HG02798 (cell line): Measurements from ENCODE around the gene UNC5A.

ENCODE experiments used
- ATAC-seq: cut with Tn5 transposase; IDR thresholded peaks from one replicate; pipeline ENCODE4 v1.9.1; 2021; ENCODE audit warnings: mild to moderate bottlenecking; ENCODE audit not compliant: unreplicated experiment, poor library complexity

The UNC5A gene

GRCh38 chr5:176818391-176819098 lies 8.2 kb downstream of the UNC5A start:
- ATAC-seq = peak; percentile 60

GRCh38 chr5:176819476-176819875 lies 9.1 kb downstream of the UNC5A start:
- no peak for ATAC-seq

GRCh38 chr5:176820937-176821336 lies 10.6 kb downstream of the UNC5A start:
- ATAC-seq = no peak

GRCh38 chr5:176821441-176821840 lies 11.1 kb downstream of the UNC5A start:
- no peak for ATAC-seq

GRCh38 chr5:176822041-176822792 lies 11.9 kb downstream of the UNC5A start:
- no peak for ATAC-seq

- no peak for ATAC-seq
Observed at GRCh38 chr5:176822793-176823481, 12.6 kb downstream of the UNC5A start.

GRCh38 chr5:176823869-176824412 lies 13.6 kb downstream of the UNC5A start:
- no peak for ATAC-seq

GRCh38 chr5:176824604-176825003 lies 14.2 kb downstream of the UNC5A start:
- no peak for ATAC-seq

GRCh38 chr5:176825234-176825633 lies 14.9 kb downstream of the UNC5A start:
- no peak for ATAC-seq

GRCh38 chr5:176825957-176826356 lies 15.6 kb downstream of the UNC5A start:
- ATAC-seq = no peak

- ATAC-seq = no peak
Observed at GRCh38 chr5:176827736-176828414, 17.5 kb downstream of the UNC5A start.

GRCh38 chr5:176829320-176829719 lies 19.0 kb downstream of the UNC5A start:
- no peak for ATAC-seq

GRCh38 chr5:176830422-176830994 lies 20.1 kb downstream of the UNC5A start:
- ATAC-seq = no peak

GRCh38 chr5:176830995-176831423 lies 20.6 kb downstream of the UNC5A start:
- no peak for ATAC-seq

GRCh38 chr5:176831425-176831824 lies 21.1 kb downstream of the UNC5A start:
- no peak for ATAC-seq

GRCh38 chr5:176832162-176832561 lies 21.8 kb downstream of the UNC5A start:
- ATAC-seq = no peak

- no peak for ATAC-seq
Observed at GRCh38 chr5:176833286-176833685, 22.9 kb downstream of the UNC5A start.

GRCh38 chr5:176835918-176836317 lies 25.6 kb downstream of the UNC5A start:
- no peak for ATAC-seq

- no peak for ATAC-seq
Observed at GRCh38 chr5:176836811-176837706, 26.7 kb downstream of the UNC5A start.
